CD14-positive monocyte (primary cell): ENCODE results near the gene AQP3. TPM values are rescaled to one million over a fixed set of nuclear protein-coding genes. Genes with fewer than 3 reads are reported as not detected.

Source experiments
- DNase-seq, 3 donors: peaks; one replicate each; pipeline ENCODE4 v3.0.0-alpha.2; 2011 to 2022
- H2AFZ ChIP-seq: 2 replicates; pipeline ENCODE4 v1.6.0; 2012; ENCODE audit warnings: mild to moderate bottlenecking, low read depth, low read length, inconsistent platforms; ENCODE audit not compliant: insufficient read depth, poor library complexity, severe bottlenecking
- H3K27ac ChIP-seq, 2 donors: 1 replicate in 1 of 2; 2 replicates in 1 of 2; pipeline ENCODE4 v1.5.1; 2012 to 2013; ENCODE audit warnings: low read length in 2 of 2, control low read depth in 1 of 2, inconsistent platforms in 1 of 2, low read depth in 1 of 2, mild to moderate bottlenecking in 1 of 2
- H3K27me3 ChIP-seq, 2 donors: one replicate each; pipeline versions ENCODE4 v1.6.0 to v1.6.1; 2011 to 2013; ENCODE audit warnings: low read length in 2 of 2; ENCODE audit not compliant: control insufficient read depth in 2 of 2, insufficient read depth in 2 of 2
- H3K36me3 ChIP-seq, 2 donors: replicated peaks in 1 of 2; 1 replicate in 1 of 2; 2 replicates in 1 of 2; pipeline versions ENCODE4 v1.5.1 to v1.6.1; 2012 to 2013; ENCODE audit warnings: low read length in 2 of 2, control low read depth in 1 of 2, inconsistent platforms in 1 of 2, mild to moderate bottlenecking in 1 of 2; ENCODE audit not compliant: insufficient read depth in 2 of 2, control insufficient read depth in 1 of 2
- H3K4me1 ChIP-seq, 2 donors: 1 replicate in 1 of 2; 2 replicates in 1 of 2; pipeline versions ENCODE4 v1.5.1 to v1.6.1; 2012 to 2013; ENCODE audit warnings: low read length in 2 of 2, control low read depth in 1 of 2, inconsistent platforms in 1 of 2, mild to moderate bottlenecking in 1 of 2, moderate library complexity in 1 of 2; ENCODE audit not compliant: insufficient read depth in 2 of 2, control insufficient read depth in 1 of 2
- H3K4me2 ChIP-seq: replicated peaks from 2 replicates; pipeline ENCODE3; 2012; ENCODE audit warnings: low read length, moderate library complexity, mild to moderate bottlenecking; ENCODE audit not compliant: poor library complexity, severe bottlenecking; ENCODE audit errors: extremely low read depth
- H3K4me3 ChIP-seq, 3 experiments: fragments of 200-600 bp in 1 of 3; sonication (generic) in 1 of 3; replicated peaks in 1 of 3; 1 replicate in 2 of 3; 2 replicates in 1 of 3; pipeline ENCODE4 v1.5.1; 2011 to 2013; ENCODE audit warnings: low read length in 3 of 3, mild to moderate bottlenecking in 3 of 3, control low read depth in 2 of 3, low read depth in 2 of 3, inconsistent platforms in 1 of 3, moderate library complexity in 1 of 3
- H3K79me2 ChIP-seq: 2 replicates; pipeline ENCODE4 v1.6.0; 2012; ENCODE audit warnings: mild to moderate bottlenecking, control low read depth, inconsistent platforms, low read length, moderate library complexity; ENCODE audit not compliant: insufficient read depth
- H3K9ac ChIP-seq: 2 replicates; pipeline ENCODE4 v1.6.0; 2017; ENCODE audit warnings: low read length, mild to moderate bottlenecking; ENCODE audit not compliant: insufficient read depth, poor library complexity, severe bottlenecking
- H3K9me3 ChIP-seq, 2 donors: replicated peaks in 1 of 2; 1 replicate in 1 of 2; 2 replicates in 1 of 2; pipeline versions ENCODE4 v1.5.1 to v1.6.1; 2012 to 2013; ENCODE audit warnings: low read length in 2 of 2, control low read depth in 1 of 2; ENCODE audit not compliant: control insufficient read depth in 1 of 2, insufficient read depth in 1 of 2
- H4K20me1 ChIP-seq: 2 replicates; pipeline ENCODE4 v1.6.0; 2012; ENCODE audit warnings: mild to moderate bottlenecking, low read length, control low read depth, moderate library complexity; ENCODE audit not compliant: insufficient read depth
- H3K27ac Mint-ChIP-seq, 7 donors: one replicate each; pipeline ENCODE4 v1.8.0; 2020; ENCODE audit warnings: mild to moderate bottlenecking in 7 of 7, mixed read lengths in 7 of 7, moderate library complexity in 6 of 7, inconsistent platforms in 2 of 7
- H3K27me3 Mint-ChIP-seq, 3 donors: one replicate each; pipeline ENCODE4 v1.8.0; 2021 to 2022; ENCODE audit warnings: low read depth in 3 of 3, mild to moderate bottlenecking in 3 of 3, mixed read lengths in 3 of 3, moderate library complexity in 3 of 3, inconsistent platforms in 1 of 3
- H3K36me3 Mint-ChIP-seq, 2 donors: one replicate each; pipeline ENCODE4 v1.8.0; 2020; ENCODE audit warnings: mixed read lengths in 2 of 2, inconsistent platforms in 1 of 2, mild to moderate bottlenecking in 1 of 2
- H3K4me1 Mint-ChIP-seq: one replicate; pipeline ENCODE4 v1.8.0; 2020; ENCODE audit warnings: mild to moderate bottlenecking, mixed read lengths
- H3K4me3 Mint-ChIP-seq, 2 donors: one replicate each; pipeline ENCODE4 v1.8.0; 2020; ENCODE audit warnings: mild to moderate bottlenecking in 2 of 2, mixed read lengths in 2 of 2, moderate library complexity in 1 of 2
- H3K9me3 Mint-ChIP-seq, 7 donors: one replicate each; pipeline ENCODE4 v1.8.0; 2020 to 2022; ENCODE audit warnings: mixed read lengths in 7 of 7, mild to moderate bottlenecking in 6 of 7, moderate library complexity in 6 of 7, inconsistent platforms in 2 of 7
- WGBS: methylation state at CpG from one replicate; pipeline ENCODE4 v1.1.5; 2013; ENCODE audit warnings: missing lambda C conversion rate; ENCODE audit not compliant: insufficient coverage; 5-methylcytosine and 5-hydroxymethylcytosine counted together
- intact Hi-C, 2 donors: fragments of 100-400 bp; cut with micrococcal nuclease; formaldehyde crosslinking; loops; one replicate each; pipeline versions ENCODE4 v1.15.0 to v1.15.1; 2023
- polyA plus RNA-seq, 3 donors: library from polyadenylated mRNA; depleted of rRNA in 1 of 3; unstranded in 2 of 3; stranded (reverse) in 1 of 3; fragments of 300-500 nt in 2 of 3; fragments of >200 nt in 1 of 3; fragmentation: Illumina TruSeq in 2 of 3; gene quantifications; 1 replicate in 2 of 3; 2 replicates in 1 of 3; pipeline ENCODE4 v1.2.3, GENCODE V29; 2012 to 2021
- TF ChIP-seq, protein P1 (sequence below): fragments of 200-600 bp; IDR thresholded peaks from one replicate; pipeline ENCODE4 v1.8.0; 2022; ENCODE audit warnings: antibody characterized with exemption, mild to moderate bottlenecking

AQP3 gene
- polyA plus RNA-seq, 3 donors: 0.39 to 0.70 (median 0.63) TPM

DNA sequence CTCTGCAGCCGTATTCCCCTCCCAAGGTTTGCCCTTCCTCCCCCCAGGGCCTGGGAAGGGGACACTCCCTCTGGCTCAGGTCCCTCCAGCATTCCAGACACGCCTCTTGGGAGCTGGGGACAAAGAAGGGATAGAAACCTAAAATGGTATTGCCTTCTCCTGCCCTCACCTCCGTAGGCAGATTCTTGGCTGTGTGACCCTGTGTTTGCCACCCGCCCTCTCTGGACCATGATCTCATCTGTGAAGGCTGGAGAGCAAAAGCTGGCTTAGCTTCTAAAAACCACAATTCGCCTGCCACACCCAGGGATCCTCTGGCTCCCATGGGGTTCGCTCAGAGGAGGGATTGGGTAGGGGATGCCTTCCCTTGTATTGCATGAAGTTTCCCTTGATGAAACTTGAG is 7.7 kb downstream of the AQP3 start:
- intact Hi-C loops: no loop called here
- Mint-ChIP-seq H3K27me3 (peaks cover 3 to 6% (median 5%) of the 10 kb centered on the region in 3 donors), H3K27ac (no peak overlapping the region), H3K4me1 (no peaks in the 10 kb centered on the region), H3K9me3 (no peaks in the 10 kb centered on the region), H3K4me3 (no peak overlapping the region), H3K36me3 (no peaks in the 10 kb centered on the region)
- no peak for DNase-seq
- Histone ChIP-seq H3K4me3 (no peak overlapping the region), H3K9ac (no peak overlapping the region), H3K36me3 (no peaks in the 10 kb centered on the region), H3K4me2 (no peak overlapping the region), H3K4me1 (no peaks in the 10 kb centered on the region), H3K9me3 (no peaks in the 10 kb centered on the region), H4K20me1 (no peaks in the 10 kb centered on the region), H3K79me2 (no peaks in the 10 kb centered on the region), H3K27me3 (no peaks in the 10 kb centered on the region), H3K27ac (no peak overlapping the region), H2AFZ (no peak overlapping the region)
- TF ChIP-seq, protein P1, sequence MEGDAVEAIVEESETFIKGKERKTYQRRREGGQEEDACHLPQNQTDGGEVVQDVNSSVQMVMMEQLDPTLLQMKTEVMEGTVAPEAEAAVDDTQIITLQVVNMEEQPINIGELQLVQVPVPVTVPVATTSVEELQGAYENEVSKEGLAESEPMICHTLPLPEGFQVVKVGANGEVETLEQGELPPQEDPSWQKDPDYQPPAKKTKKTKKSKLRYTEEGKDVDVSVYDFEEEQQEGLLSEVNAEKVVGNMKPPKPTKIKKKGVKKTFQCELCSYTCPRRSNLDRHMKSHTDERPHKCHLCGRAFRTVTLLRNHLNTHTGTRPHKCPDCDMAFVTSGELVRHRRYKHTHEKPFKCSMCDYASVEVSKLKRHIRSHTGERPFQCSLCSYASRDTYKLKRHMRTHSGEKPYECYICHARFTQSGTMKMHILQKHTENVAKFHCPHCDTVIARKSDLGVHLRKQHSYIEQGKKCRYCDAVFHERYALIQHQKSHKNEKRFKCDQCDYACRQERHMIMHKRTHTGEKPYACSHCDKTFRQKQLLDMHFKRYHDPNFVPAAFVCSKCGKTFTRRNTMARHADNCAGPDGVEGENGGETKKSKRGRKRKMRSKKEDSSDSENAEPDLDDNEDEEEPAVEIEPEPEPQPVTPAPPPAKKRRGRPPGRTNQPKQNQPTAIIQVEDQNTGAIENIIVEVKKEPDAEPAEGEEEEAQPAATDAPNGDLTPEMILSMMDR: no peak
- WGBS: 100% methylated on average over 2 of the region's 6 CpGs

DNA sequence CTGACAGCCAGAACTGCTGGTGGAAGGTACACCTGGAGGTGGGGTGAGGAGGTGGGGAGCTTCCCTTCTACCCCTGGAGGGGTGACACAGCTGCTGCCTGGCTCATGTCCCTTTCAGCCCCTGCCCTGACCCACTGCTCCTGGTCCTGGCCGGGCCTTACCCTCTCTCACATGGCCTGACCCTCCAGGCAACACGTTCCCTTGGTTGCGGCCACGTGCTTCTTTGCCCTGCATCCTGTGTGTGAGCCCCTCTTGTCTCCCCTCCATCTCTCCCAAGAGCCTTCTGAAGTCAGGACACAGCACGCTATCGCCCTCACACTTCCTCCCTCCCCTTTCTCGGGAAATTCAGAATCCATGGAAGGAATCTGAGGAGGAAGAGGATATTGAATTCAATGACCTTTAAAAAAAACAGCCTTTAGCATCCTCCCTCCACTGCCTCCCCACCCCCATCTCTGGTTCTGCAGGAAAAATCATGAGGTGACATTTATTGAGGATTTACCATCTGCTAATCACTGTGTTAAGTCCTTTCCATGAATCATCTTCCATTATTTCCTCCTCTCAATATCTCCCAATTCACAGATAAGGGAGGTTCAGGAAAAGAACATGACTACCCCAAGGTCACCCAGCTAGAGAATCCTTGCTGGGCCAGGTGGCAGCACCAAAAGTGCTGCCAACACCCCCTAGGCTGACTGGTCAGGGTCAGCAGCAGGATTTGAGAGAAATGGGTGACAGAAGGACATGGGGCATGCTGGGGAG is 8.3 kb downstream of the AQP3 start:
- Mint-ChIP-seq H3K36me3 (no peaks in the 10 kb centered on the region), H3K9me3 (no peaks in the 10 kb centered on the region), H3K27me3 (peaks cover 3 to 6% (median 5%) of the 10 kb centered on the region in 3 donors), H3K4me3 (no peak overlapping the region), H3K4me1 (no peaks in the 10 kb centered on the region), H3K27ac (peak overlapping the region in 1 of 7 donors; percentile 4)
- no peak overlapping the region for H3K27ac ChIP-seq
- no peaks in the 10 kb centered on the region for H4K20me1 ChIP-seq
- WGBS: 97% methylated on average over 4 of the region's 7 CpGs
- no peaks in the 10 kb centered on the region for H3K36me3 ChIP-seq
- DNase-seq: no peak
- intact Hi-C loops: no loop called here
- no peak overlapping the region for H3K4me2 ChIP-seq
- TF ChIP-seq, protein P1: no peak
- no peaks in the 10 kb centered on the region for H3K9me3 ChIP-seq
- no peaks in the 10 kb centered on the region for H3K79me2 ChIP-seq
- no peaks in the 10 kb centered on the region for H3K4me1 ChIP-seq
- no peak overlapping the region for H2AFZ ChIP-seq
- H3K27me3 ChIP-seq: no peaks in the 10 kb centered on the region
- H3K9ac ChIP-seq: no peak overlapping the region
- H3K4me3 ChIP-seq: no peak overlapping the region
